ENCODE data around the gene ADGRG6.

The ADGRG6 gene

DNA sequence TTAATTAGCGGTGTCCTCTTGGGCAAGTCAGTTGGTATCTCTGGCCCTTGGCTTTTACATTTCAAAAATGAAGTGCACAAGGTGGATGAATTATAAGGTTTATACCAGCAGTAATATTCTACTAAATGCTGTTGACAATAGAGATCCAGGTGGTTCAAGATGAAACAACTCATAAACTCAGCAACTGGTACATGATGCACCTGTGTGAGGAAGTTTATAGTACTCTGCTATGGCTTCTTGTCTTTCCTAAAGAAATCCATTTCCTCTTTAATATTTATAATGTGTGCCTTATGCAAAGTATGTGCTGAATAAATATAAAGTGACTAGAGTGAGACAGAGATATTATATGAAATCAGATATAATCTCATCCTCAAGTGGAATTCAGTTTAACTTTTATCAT is 48.5 kb downstream of the ADGRG6 start:
- H3K9ac ChIP-seq (ENCODE audit: low read depth, low read length), result no peak overlapping the region
- H3K27me3 ChIP-seq (ENCODE audit: control insufficient read depth, insufficient read depth, low read length), result no peaks in the 10 kb centered on the region
- H3K4me1 ChIP-seq (ENCODE audit: control insufficient read depth, insufficient read depth, low read length), result no peaks in the 10 kb centered on the region
- no peak overlapping the region for H3K4me2 ChIP-seq (ENCODE audit: low read length)
- no peaks in the 10 kb centered on the region for H3K36me3 ChIP-seq (ENCODE audit: insufficient read depth, low read length)
- no peak overlapping the region for H3K4me3 ChIP-seq (ENCODE audit: low read length)
- H3K9me3 ChIP-seq (replicated peaks; ENCODE audit: low read length), result no peaks in the 10 kb centered on the region

DNA sequence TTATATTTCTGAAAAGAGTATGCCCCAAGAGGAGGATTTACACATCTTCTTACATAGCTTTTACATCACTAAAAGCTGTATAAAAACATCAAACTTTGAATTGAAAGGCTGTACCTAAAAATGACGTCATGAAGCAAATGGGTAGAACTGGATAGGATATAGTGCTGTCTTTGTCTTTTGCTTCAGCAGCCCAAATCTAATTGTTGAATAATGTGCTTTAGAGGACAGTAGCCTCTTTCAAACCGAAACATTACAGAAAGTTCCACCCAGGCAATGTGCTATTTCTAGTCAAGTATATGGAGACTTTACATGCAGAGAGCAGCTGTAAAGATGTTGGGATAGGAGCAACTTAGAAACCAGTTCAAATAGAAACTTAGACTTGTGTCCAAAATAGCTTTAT is 51.9 kb downstream of the ADGRG6 start:
- Histone ChIP-seq H3K4me2 (ENCODE audit: low read length) (no peak overlapping the region), H3K9me3 (replicated peaks; ENCODE audit: low read length) (no peaks in the 10 kb centered on the region), H3K36me3 (ENCODE audit: insufficient read depth, low read length) (no peaks in the 10 kb centered on the region), H3K4me3 (ENCODE audit: low read length) (no peak overlapping the region), H3K27me3 (ENCODE audit: control insufficient read depth, insufficient read depth, low read length) (no peaks in the 10 kb centered on the region), H3K4me1 (ENCODE audit: control insufficient read depth, insufficient read depth, low read length) (no peaks in the 10 kb centered on the region), H3K9ac (ENCODE audit: low read depth, low read length) (no peak overlapping the region)

DNA sequence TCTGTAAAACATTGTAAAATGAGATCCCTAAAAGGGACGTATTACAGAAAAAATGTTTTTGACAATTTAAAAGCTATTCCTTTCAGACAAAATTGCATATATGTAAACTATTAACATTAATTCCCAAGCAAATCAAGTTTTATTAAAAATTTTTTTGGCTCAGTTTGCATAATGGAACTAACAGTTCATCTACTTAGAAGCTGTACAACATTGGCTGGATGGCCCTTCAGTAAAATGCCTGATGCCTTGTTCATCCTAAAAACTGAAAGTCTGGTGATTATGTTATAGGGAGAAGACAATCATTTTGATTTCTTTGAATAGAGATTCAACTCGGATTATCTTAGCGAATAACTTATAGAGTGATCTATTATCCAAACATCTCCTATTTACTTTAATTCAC is 52.8 kb downstream of the ADGRG6 start:
- Histone ChIP-seq H3K4me1 (ENCODE audit: control insufficient read depth, insufficient read depth, low read length) (no peaks in the 10 kb centered on the region), H3K4me3 (ENCODE audit: low read length) (no peak overlapping the region), H3K4me2 (ENCODE audit: low read length) (no peak overlapping the region), H3K36me3 (ENCODE audit: insufficient read depth, low read length) (no peaks in the 10 kb centered on the region), H3K9ac (ENCODE audit: low read depth, low read length) (no peak overlapping the region), H3K27me3 (ENCODE audit: control insufficient read depth, insufficient read depth, low read length) (no peaks in the 10 kb centered on the region), H3K9me3 (replicated peaks; ENCODE audit: low read length) (no peaks in the 10 kb centered on the region)

DNA sequence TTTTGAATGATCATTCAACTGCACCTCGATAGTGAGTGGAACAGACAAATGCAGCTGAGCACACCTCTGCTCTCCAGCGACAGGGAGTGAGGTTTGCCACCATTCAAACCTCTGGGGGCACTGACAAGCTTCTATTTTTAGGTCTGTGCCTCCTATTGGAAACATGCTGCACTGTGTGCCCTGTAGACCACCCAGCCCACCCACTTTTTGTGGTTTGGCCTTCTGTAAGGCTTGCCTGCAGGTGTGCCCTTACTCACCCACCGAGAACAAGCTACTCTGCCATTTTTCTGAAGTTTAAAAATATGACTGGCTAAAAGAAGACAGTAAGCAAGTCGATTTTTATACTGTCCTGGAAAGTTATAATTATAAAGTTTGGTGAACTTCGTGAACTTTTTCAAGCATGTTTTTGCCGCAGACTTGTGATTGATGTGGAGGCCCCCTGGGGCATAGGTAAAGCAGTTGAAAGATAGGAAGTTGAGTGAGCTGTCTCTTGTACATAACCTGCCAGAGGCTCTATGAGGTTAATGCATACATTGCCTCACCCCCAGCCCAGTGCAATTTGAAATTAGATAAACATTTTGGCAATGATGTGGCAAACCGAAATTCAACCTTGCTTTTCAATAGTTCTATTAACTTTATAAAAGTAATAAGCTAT is 53.8 kb downstream of the ADGRG6 start:
- no peaks in the 10 kb centered on the region for H3K36me3 ChIP-seq (ENCODE audit: insufficient read depth, low read length)
- no peaks in the 10 kb centered on the region for H3K27me3 ChIP-seq (ENCODE audit: control insufficient read depth, insufficient read depth, low read length)
- H3K9me3 ChIP-seq (replicated peaks; ENCODE audit: low read length), result no peaks in the 10 kb centered on the region
- H3K9ac ChIP-seq (ENCODE audit: low read depth, low read length), result no peak overlapping the region
- no peaks in the 10 kb centered on the region for H3K4me1 ChIP-seq (ENCODE audit: control insufficient read depth, insufficient read depth, low read length)
- no peak overlapping the region for H3K4me3 ChIP-seq (ENCODE audit: low read length)
- H3K4me2 ChIP-seq (ENCODE audit: low read length), result no peak overlapping the region

DNA sequence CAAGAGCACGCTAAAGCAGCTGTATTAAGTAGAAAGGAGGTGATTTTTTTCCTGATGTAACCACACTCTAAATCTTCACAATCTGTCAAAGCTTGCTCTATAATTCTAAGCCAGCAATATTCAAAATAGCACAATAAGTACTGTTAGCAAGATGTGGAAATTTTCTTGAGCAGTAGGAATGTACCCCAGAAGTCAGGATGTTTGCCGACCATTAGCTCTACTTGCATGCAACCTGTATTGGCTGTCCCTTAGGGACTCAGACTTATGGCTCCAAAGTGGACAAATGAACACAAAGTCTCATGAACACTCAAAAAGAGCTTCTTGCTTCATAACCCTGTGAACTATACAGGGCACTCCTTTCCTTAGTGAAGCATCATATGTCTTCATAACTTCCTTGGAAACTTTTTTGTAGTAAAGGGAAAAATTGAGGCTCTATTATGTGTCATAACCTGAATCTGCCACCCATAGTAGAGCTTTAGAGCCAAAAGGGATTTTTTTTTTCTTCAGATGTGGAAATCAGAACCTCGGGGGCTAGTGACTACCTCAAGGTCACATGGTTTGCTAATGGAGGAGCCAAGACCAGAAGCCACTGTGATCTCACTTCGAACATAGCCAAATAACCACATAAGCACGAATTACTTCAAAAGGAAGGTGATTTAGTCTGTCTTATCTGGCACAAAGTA is 54.5 kb downstream of the ADGRG6 start:
- H3K4me3 ChIP-seq (ENCODE audit: low read length), result no peak overlapping the region
- H3K9me3 ChIP-seq (replicated peaks; ENCODE audit: low read length), result no peaks in the 10 kb centered on the region
- no peaks in the 10 kb centered on the region for H3K27me3 ChIP-seq (ENCODE audit: control insufficient read depth, insufficient read depth, low read length)
- H3K36me3 ChIP-seq (ENCODE audit: insufficient read depth, low read length), result no peaks in the 10 kb centered on the region
- peaks cover 6% of the 10 kb centered on the region for H3K4me1 ChIP-seq (ENCODE audit: control insufficient read depth, insufficient read depth, low read length)
- H3K9ac ChIP-seq (ENCODE audit: low read depth, low read length), result no peak overlapping the region
- H3K4me2 ChIP-seq (ENCODE audit: low read length), result no peak overlapping the region

DNA sequence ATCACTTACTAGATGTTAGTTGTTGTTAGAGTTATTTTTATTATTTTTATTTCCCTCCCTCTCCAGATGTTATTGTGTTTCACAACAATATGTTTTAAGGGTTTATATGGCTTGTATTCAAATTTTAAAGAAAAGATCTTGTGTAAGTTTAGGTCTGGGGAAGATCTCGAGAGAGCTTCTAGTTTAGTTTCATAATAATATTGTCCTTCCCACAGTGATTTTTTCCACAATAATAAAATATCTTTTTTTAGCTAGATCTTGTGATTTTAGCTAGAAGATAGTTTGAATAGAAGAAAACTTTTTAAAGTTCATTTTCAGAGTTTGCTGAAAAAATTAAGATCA is 55.0 kb downstream of the ADGRG6 start:
- no peak overlapping the region for H3K4me3 ChIP-seq (ENCODE audit: low read length)
- no peaks in the 10 kb centered on the region for H3K27me3 ChIP-seq (ENCODE audit: control insufficient read depth, insufficient read depth, low read length)
- peaks cover 9% of the 10 kb centered on the region for H3K4me1 ChIP-seq (ENCODE audit: control insufficient read depth, insufficient read depth, low read length)
- H3K9ac ChIP-seq (ENCODE audit: low read depth, low read length), result no peak overlapping the region
- H3K9me3 ChIP-seq (replicated peaks; ENCODE audit: low read length), result no peaks in the 10 kb centered on the region
- H3K4me2 ChIP-seq (ENCODE audit: low read length), result no peak overlapping the region
- H3K36me3 ChIP-seq (ENCODE audit: insufficient read depth, low read length), result no peaks in the 10 kb centered on the region

DNA sequence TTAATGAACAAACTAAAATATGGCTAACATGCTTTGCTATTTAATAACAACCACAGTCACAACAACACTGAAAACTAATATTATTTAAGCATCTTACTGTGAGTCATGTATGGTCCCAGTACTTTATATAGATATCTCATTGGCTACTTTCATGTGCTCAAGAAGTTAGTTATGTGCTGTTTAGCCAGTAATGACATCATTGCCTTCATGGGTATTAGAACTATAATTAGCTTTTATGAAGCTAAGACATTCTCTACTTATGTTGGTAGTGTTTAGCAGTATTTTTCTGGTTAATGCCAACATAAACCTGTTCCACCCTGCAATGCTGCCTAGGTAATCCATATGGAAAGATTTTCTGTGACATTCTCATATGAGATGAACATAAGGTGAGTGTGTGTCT is 56.1 kb downstream of the ADGRG6 start:
- Histone ChIP-seq H3K9ac (ENCODE audit: low read depth, low read length) (no peak overlapping the region), H3K4me2 (ENCODE audit: low read length) (no peak overlapping the region), H3K27me3 (ENCODE audit: control insufficient read depth, insufficient read depth, low read length) (no peaks in the 10 kb centered on the region), H3K36me3 (ENCODE audit: insufficient read depth, low read length) (no peaks in the 10 kb centered on the region), H3K9me3 (replicated peaks; ENCODE audit: low read length) (no peaks in the 10 kb centered on the region), H3K4me3 (ENCODE audit: low read length) (no peak overlapping the region), H3K4me1 (ENCODE audit: control insufficient read depth, insufficient read depth, low read length) (peaks cover 15% of the 10 kb centered on the region)

DNA sequence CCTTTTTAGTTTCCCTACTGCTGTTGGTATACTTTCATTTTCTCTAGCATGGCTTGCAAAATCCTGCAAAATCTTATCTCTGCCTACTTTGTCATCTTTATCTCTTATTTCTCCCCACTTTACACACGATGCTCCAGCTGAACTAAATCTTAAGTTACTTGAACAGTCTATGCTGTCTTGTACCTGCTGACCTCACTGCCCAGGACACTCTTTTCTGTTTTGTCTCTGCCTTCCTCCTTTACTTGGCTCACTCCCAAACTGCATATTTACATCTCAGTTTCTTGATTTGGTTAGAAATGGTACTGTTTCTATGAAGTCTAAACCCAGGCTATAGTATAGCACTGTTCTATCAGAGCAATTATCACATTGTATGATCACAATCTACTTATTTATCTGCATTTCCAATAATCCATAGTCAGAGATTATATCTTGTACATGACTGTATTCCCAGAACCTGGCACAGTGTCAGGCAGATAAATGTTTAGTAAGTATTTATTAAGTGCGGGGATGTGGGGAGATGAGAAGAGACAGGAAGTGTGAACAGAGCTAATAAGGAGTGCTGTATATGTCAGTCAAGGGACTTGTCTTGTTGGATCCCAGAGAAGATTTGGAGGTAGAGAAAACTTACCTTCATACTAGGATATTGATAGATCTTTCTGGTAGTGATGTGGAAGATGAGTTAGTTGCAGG is 57.6 kb downstream of the ADGRG6 start:
- Histone ChIP-seq H3K4me3 (ENCODE audit: low read length) (no peak overlapping the region), H3K9me3 (replicated peaks; ENCODE audit: low read length) (no peaks in the 10 kb centered on the region), H3K36me3 (ENCODE audit: insufficient read depth, low read length) (no peaks in the 10 kb centered on the region), H3K27me3 (ENCODE audit: control insufficient read depth, insufficient read depth, low read length) (no peaks in the 10 kb centered on the region), H3K9ac (ENCODE audit: low read depth, low read length) (no peak overlapping the region), H3K4me2 (ENCODE audit: low read length) (no peak overlapping the region), H3K4me1 (ENCODE audit: control insufficient read depth, insufficient read depth, low read length) (peaks cover 15% of the 10 kb centered on the region)

DNA sequence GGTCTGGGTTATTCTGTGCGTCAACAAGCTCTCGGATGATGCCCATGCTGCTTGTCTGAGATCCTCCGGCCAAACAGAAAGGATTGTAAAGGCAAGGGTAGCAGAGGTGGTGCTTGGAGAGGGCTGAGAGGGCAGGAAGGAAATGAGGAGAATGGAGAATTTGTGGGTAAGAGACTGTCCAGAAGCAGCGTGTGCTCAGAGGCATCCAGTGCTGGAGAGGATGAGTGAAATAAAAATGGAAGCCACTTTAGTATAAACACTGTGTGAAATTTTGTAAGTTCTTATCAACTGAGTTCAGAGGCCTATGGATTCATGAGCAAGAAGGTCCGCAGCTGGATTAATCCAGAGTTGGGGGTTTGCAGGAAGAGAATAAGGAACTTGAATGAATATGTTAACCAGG is 59.5 kb downstream of the ADGRG6 start:
- peak overlapping the region; percentile 18 for H3K9ac ChIP-seq (ENCODE audit: low read depth, low read length)
- peaks cover 15% of the 10 kb centered on the region for H3K4me1 ChIP-seq (ENCODE audit: control insufficient read depth, insufficient read depth, low read length)
- no peaks in the 10 kb centered on the region for H3K27me3 ChIP-seq (ENCODE audit: control insufficient read depth, insufficient read depth, low read length)
- no peak overlapping the region for H3K4me3 ChIP-seq (ENCODE audit: low read length)
- no peaks in the 10 kb centered on the region for H3K36me3 ChIP-seq (ENCODE audit: insufficient read depth, low read length)
- H3K4me2 ChIP-seq (ENCODE audit: low read length), result peak overlapping the region; percentile 13
- no peaks in the 10 kb centered on the region for H3K9me3 ChIP-seq (replicated peaks; ENCODE audit: low read length)

DNA sequence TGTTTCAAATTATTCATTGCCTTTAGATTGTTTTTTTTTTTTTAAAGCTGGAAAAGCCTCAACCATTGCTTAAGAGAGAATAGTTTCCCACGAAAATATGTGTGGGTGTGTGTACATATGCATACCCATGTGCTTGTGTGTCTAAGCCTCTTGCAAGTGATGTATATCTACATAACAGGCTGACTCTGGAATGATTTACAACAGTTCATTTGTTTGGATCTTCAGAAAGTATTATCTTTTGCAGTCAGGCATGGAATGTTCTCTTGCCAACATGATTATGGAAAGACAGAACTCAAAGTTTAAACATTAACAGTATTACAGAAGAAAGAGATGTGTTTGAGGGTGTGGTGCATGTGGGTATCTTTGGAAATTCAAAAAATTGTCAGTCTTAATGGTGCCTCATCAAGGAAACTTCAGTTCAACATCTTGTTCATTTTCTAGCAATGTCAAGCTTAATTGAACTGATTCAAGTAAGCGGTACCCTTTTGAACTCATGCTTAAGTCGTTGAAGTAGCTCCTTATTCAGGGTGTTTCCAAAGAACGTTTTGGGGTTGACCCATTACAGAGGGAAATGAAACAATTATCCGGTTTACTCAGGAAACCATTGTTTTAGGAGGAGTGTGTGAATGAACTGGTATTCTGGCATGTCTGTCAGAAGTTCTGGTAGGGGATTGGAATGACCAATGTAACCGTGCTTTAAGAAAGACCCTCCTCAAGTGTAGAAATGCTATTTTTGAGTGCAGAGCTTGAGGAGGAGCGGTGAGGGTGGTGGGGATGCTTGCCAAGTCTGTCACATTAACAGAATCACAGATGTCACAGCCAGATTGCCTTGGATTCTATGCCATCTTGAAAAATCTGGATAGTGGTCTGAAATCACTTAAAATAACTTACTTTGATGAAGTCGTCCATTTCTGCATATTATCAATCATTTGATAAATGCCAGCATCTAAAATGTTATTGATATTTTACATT is 60.3 kb downstream of the ADGRG6 start:
- Histone ChIP-seq H3K27me3 (ENCODE audit: control insufficient read depth, insufficient read depth, low read length) (no peaks in the 10 kb centered on the region), H3K4me1 (ENCODE audit: control insufficient read depth, insufficient read depth, low read length) (peaks cover 15% of the 10 kb centered on the region), H3K4me3 (ENCODE audit: low read length) (no peak overlapping the region), H3K9ac (ENCODE audit: low read depth, low read length) (peak overlapping the region; percentile 18), H3K4me2 (ENCODE audit: low read length) (peak overlapping the region; percentile 22), H3K36me3 (ENCODE audit: insufficient read depth, low read length) (no peaks in the 10 kb centered on the region), H3K9me3 (replicated peaks; ENCODE audit: low read length) (no peaks in the 10 kb centered on the region)

DNA sequence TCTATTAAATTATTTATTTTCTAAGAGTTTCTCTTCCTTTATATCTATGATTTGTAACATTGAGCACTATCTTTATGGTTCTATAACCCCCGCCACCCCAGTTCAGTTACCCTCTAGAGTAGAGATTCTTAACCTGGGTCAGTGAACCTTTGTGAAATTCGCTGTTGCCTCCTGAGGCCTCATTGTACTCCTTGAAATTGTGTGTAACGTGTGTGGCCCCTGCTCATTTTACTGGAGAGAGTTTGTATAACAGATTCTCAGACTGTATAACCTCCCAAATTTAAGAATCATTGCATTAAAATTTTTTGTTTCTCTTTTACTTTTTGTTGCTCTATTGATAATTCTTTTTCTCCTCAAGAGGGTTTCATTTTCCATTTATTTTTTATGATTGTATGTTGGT is 65.3 kb downstream of the ADGRG6 start:
- H3K4me2 ChIP-seq (ENCODE audit: low read length), result no peak overlapping the region
- H3K4me1 ChIP-seq (ENCODE audit: control insufficient read depth, insufficient read depth, low read length), result peaks cover 5% of the 10 kb centered on the region
- H3K4me3 ChIP-seq (ENCODE audit: low read length), result no peak overlapping the region
- no peaks in the 10 kb centered on the region for H3K27me3 ChIP-seq (ENCODE audit: control insufficient read depth, insufficient read depth, low read length)
- H3K9ac ChIP-seq (ENCODE audit: low read depth, low read length), result no peak overlapping the region
- H3K9me3 ChIP-seq (replicated peaks; ENCODE audit: low read length), result no peaks in the 10 kb centered on the region
- H3K36me3 ChIP-seq (ENCODE audit: insufficient read depth, low read length), result no peaks in the 10 kb centered on the region

All from skeletal muscle satellite cell (primary cell).